Measurements from ENCODE around the gene GSTM5.

GRCh38 chr1:109704173-109704572 lies 7.9 kb upstream of the GSTM5 start:
- TF ChIP-seq, protein P1, sequence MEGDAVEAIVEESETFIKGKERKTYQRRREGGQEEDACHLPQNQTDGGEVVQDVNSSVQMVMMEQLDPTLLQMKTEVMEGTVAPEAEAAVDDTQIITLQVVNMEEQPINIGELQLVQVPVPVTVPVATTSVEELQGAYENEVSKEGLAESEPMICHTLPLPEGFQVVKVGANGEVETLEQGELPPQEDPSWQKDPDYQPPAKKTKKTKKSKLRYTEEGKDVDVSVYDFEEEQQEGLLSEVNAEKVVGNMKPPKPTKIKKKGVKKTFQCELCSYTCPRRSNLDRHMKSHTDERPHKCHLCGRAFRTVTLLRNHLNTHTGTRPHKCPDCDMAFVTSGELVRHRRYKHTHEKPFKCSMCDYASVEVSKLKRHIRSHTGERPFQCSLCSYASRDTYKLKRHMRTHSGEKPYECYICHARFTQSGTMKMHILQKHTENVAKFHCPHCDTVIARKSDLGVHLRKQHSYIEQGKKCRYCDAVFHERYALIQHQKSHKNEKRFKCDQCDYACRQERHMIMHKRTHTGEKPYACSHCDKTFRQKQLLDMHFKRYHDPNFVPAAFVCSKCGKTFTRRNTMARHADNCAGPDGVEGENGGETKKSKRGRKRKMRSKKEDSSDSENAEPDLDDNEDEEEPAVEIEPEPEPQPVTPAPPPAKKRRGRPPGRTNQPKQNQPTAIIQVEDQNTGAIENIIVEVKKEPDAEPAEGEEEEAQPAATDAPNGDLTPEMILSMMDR (conservative IDR thresholded peaks at IDR 0.05; ENCODE audit: low read depth, low read length), result no peak; the same call in 1 of the 2 replicates
- TF ChIP-seq EZH2 (IDR thresholded peaks at IDR 0.05; ENCODE audit: low read length, unreplicated experiment), result no peak
